Stimulated activated CD8-positive, alpha-beta memory T cell treated with anti-CD3 and anti-CD28 coated beads, Interleukin-15, amount 100 ng/mL, for 4 hours (primary cell): ENCODE measurements around the gene CPLANE1.

Experiments
- DNase-seq, 2 donors: peaks; one replicate each; pipeline ENCODE4 v3.0.0-alpha.2; 2020; ENCODE audit warnings: low read depth in 2 of 2

The CPLANE1 gene

DNA sequence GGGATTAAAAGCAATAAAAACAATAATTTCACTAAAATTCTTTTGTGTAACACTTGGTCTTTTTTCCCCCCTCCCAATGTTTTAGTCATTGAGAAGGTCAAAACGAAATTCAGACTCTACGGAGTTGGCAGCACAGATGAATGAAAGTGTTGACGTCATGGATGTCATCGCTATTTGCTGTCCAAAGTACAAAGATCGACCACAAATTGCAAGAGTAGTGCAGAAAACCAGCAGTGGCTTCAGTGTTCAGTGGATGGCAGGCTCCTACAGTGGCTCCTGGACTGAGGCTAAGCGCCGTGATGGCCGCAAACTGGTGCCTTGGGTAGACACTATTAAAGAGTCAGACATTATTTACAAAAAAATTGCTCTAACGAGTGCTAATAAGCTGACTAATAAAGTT is 184.7 kb downstream of the CPLANE1 start:
- DNase-seq, result no peak

DNA sequence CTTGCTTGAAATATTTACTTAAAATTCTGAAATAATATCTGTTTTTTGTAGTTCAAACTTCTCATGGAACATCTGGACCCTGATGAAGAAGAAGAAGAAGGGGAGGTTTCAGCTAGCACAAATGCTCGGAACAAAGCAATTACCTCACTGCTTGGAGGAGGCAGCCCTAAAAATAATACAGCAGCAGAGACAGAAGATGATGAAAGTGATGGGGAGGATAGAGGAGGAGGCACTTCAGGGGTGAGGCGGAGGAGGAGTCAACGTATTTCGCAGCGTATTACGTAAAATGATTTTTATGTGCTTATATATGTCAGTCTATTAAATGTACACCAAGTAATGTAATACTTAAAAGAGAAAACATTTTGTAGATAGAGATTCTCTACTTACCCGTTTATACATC is 185.4 kb downstream of the CPLANE1 start:
- no peak for DNase-seq

- no peak for DNase-seq
Observed at GRCh38 chr5:37060030-37060429, 189.1 kb downstream of the CPLANE1 start.

DNA sequence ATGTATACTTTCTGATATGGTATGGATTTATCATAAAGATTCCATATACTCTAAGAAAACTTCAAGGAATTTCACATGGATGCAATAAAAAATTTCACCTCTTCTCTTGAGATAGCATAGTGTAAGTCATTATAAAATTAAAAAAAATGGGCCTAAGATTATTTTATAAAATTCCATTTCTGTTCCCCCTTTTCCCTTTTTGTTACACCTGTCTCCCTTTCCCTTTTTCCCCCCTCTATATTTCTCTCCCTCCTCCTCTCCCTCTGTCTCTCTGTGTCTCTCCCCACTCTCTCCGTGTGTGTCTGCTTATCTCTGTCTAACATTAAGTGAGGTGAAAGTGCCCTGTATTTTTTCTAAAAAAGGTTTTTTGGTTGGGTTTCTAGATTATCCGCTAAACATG is 192.4 kb downstream of the CPLANE1 start:
- no peak for DNase-seq
